HepG2 (cell line): ENCODE data around the gene DNAJA2. TPM values are rescaled to one million over a fixed set of nuclear protein-coding genes. Genes with fewer than 3 reads are reported as not detected.

Experiments
- ATAC-seq: fragments of 200-7000 bp; cut with Tn5 transposase; 3 replicates; pipeline ENCODE4 v1.9.1; 2020; ENCODE audit warnings: mild to moderate bottlenecking, moderate library complexity
- BruUV-seq: library from RNA; stranded (reverse); fragments of 400-500 nt; replicated peaks from 2 replicates; lab custom pipeline; 2021; lab: Mats Ljungman, UMichigan
- CTCF ChIA-PET: fragments of 300-600 bp; formaldehyde crosslinking; extraction: SDS; loops from one replicate; lab custom pipeline; 2021; ENCODE audit warnings: low total read pairs, inconsistent platforms, low intra/inter-chr PET ratio; lab: Yijun Ruan, JAX
- POLR2A ChIA-PET: fragments of 350-600 bp; sonication (Branson Sonifier 250); formaldehyde crosslinking; loops from one replicate; lab custom pipeline; 2020; ENCODE audit warnings: antibody characterized with exemption, inconsistent platforms; lab: Yijun Ruan, JAX
- DNase-seq: peaks from one replicate; pipeline ENCODE4 v3.0.0-alpha.2; 2015; ENCODE audit warnings: low spot score
- FAIRE-seq: peaks from 3 replicates; lab custom pipeline; 2011; peaks lifted over from hg19 to GRCh38; lab: Jason Lieb, UNC
- H2AFZ ChIP-seq: one replicate; pipeline ENCODE4 v1.6.1; 2011; ENCODE audit warnings: low read length, inconsistent platforms
- H3K27ac ChIP-seq: fragments of 300-600 bp; 3 replicates; pipeline ENCODE4 v1.8.0; 2011; ENCODE audit warnings: mixed run types, mild to moderate bottlenecking, mixed read lengths, low read length, inconsistent platforms; ENCODE audit not compliant: insufficient read depth; ENCODE audit errors: extremely low read length
- H3K27me3 ChIP-seq, 2 experiments: fragments of 200-600 bp in 1 of 2; 2 replicates in 1 of 2; 3 replicates in 1 of 2; pipeline versions ENCODE4 v1.6.0 to v1.8.0; 2011; ENCODE audit warnings: low read length in 2 of 2, mild to moderate bottlenecking in 2 of 2, moderate library complexity in 2 of 2, inconsistent platforms in 1 of 2; ENCODE audit not compliant: insufficient read depth in 2 of 2, control insufficient read depth in 1 of 2
- H3K36me3 ChIP-seq, 2 experiments: fragments of 200-600 bp in 1 of 2; replicated peaks in 1 of 2; 2 replicates in 1 of 2; 3 replicates in 1 of 2; pipeline versions ENCODE4 v1.5.1 to v1.8.0; 2011; ENCODE audit warnings: low read length in 2 of 2, inconsistent platforms in 1 of 2; ENCODE audit not compliant: insufficient read depth in 2 of 2, control insufficient read depth in 1 of 2
- H3K4me1 ChIP-seq: 2 replicates; pipeline ENCODE4 v1.5.1; 2012; ENCODE audit warnings: low read length, inconsistent platforms; ENCODE audit not compliant: insufficient read depth
- H3K4me2 ChIP-seq: 2 replicates; pipeline ENCODE4 v1.6.0; 2011; ENCODE audit warnings: low read depth, low read length, inconsistent platforms
- H3K4me3 ChIP-seq, 3 experiments: fragments of 200-600 bp in 1 of 3; sonication (generic), shearing (Covaris generic) in 1 of 3; replicated peaks in 1 of 3; 2 replicates each; pipeline ENCODE4 v1.5.1; 2011 to 2016; ENCODE audit warnings: low read length in 3 of 3, inconsistent platforms in 2 of 3, low read depth in 2 of 3, mild to moderate bottlenecking in 2 of 3, control low read depth in 1 of 3, mixed read lengths in 1 of 3; ENCODE audit not compliant: insufficient read depth in 1 of 3
- H3K79me2 ChIP-seq: one replicate; pipeline ENCODE4 v1.6.1; 2011; ENCODE audit warnings: low read length, inconsistent platforms; ENCODE audit not compliant: insufficient read depth
- H3K9ac ChIP-seq: 2 replicates; pipeline ENCODE4 v1.6.0; 2011; ENCODE audit warnings: mild to moderate bottlenecking, low read depth, low read length, inconsistent platforms; ENCODE audit not compliant: insufficient read depth
- H3K9me3 ChIP-seq: 2 replicates; pipeline ENCODE4 v1.5.1; 2012; ENCODE audit warnings: mild to moderate bottlenecking, low read length
- H4K20me1 ChIP-seq: 2 replicates; pipeline ENCODE4 v1.6.0; 2011; ENCODE audit warnings: inconsistent platforms, mild to moderate bottlenecking, low read length, moderate library complexity; ENCODE audit not compliant: insufficient read depth
- BHLHE40 ChIP-seq: IDR thresholded peaks from 2 replicates; pipeline ENCODE4 v1.6.1; 2011; ENCODE audit warnings: low read length, improper control_type of control experiment
- FOSL2 ChIP-seq: sonication (generic); formaldehyde crosslinking; IDR thresholded peaks from 2 replicates; pipeline ENCODE4 v1.4.0; 2020; ENCODE audit warnings: missing genetic modification reagents
- FOXO1 ChIP-seq: sonication (generic); formaldehyde crosslinking; IDR thresholded peaks from 2 replicates; pipeline ENCODE4 v1.4.0; 2020; ENCODE audit warnings: missing genetic modification reagents
- GATAD2A ChIP-seq: IDR thresholded peaks from 2 replicates; pipeline ENCODE4 v1.6.1; 2016
- GZF1 ChIP-seq: sonication (generic); formaldehyde crosslinking; IDR thresholded peaks from 2 replicates; pipeline ENCODE4 v1.5.1; 2020; ENCODE audit warnings: mild to moderate bottlenecking, missing genetic modification reagents
- HDAC1 ChIP-seq: sonication (generic); formaldehyde crosslinking; IDR thresholded peaks from 2 replicates; pipeline ENCODE4 v1.5.1; 2020; ENCODE audit warnings: mild to moderate bottlenecking, missing genetic modification reagents
- HIVEP1 ChIP-seq: sonication (generic); formaldehyde crosslinking; IDR thresholded peaks from 2 replicates; pipeline ENCODE4 v1.4.0; 2020; ENCODE audit warnings: mild to moderate bottlenecking, missing genetic modification reagents
- KMT2B ChIP-seq: IDR thresholded peaks from 2 replicates; pipeline ENCODE4 v1.6.1; 2016; ENCODE audit warnings: missing genetic modification reagents, missing compliant biosample characterization
- PHF20 ChIP-seq: sonication (generic); formaldehyde crosslinking; IDR thresholded peaks from 2 replicates; pipeline ENCODE4 v1.5.0; 2020; ENCODE audit warnings: mild to moderate bottlenecking, missing genetic modification reagents
- POGZ ChIP-seq: sonication (generic); formaldehyde crosslinking; IDR thresholded peaks from 2 replicates; pipeline ENCODE4 v1.4.0; 2020; ENCODE audit warnings: mild to moderate bottlenecking, missing genetic modification reagents
- PPARG ChIP-seq: conservative IDR thresholded peaks from 2 replicates; pipeline ENCODE4 v1.6.1; 2016; ENCODE audit warnings: missing biosample characterization, missing genetic modification reagents
- RAD21 ChIP-seq: fragments of 450-650 bp; formaldehyde crosslinking; IDR thresholded peaks from 2 replicates; pipeline ENCODE4 v1.5.0; 2020; ENCODE audit warnings: mild to moderate bottlenecking
- REPIN1 ChIP-seq: sonication (generic); formaldehyde crosslinking; IDR thresholded peaks from 2 replicates; pipeline ENCODE4 v1.8.0; 2022; ENCODE audit warnings: missing genetic modification reagents, low read depth, mild to moderate bottlenecking, borderline replicate concordance
- ZFP36L1 ChIP-seq: sonication (generic); formaldehyde crosslinking; IDR thresholded peaks from 2 replicates; pipeline ENCODE4 v1.8.0; 2022; ENCODE audit warnings: mild to moderate bottlenecking, missing genetic modification reagents, moderate library complexity
- ZNF121 ChIP-seq: sonication (generic); formaldehyde crosslinking; IDR thresholded peaks from 2 replicates; pipeline ENCODE4 v1.5.0; 2020; ENCODE audit warnings: mild to moderate bottlenecking, missing genetic modification reagents
- ZNF143 ChIP-seq: sonication (generic); formaldehyde crosslinking; IDR thresholded peaks from 2 replicates; pipeline ENCODE4 v1.4.0; 2020; ENCODE audit warnings: missing genetic modification reagents
- ZNF234 ChIP-seq: sonication (generic); formaldehyde crosslinking; conservative IDR thresholded peaks from 2 replicates; pipeline ENCODE4 v1.5.1; 2020; ENCODE audit warnings: mild to moderate bottlenecking, missing genetic modification reagents
- ZNF317 ChIP-seq: sonication (generic); formaldehyde crosslinking; IDR thresholded peaks from 2 replicates; pipeline ENCODE4 v1.5.0; 2020; ENCODE audit warnings: mild to moderate bottlenecking, missing genetic modification reagents
- ZSCAN9 ChIP-seq: IDR thresholded peaks from 2 replicates; pipeline ENCODE4 v1.6.1; 2016; ENCODE audit warnings: borderline replicate concordance
- WGBS: methylation state at CpG from one replicate; pipeline ENCODE4 v1.1.6; 2017; ENCODE audit warnings: low lambda C conversion rate; 5-methylcytosine and 5-hydroxymethylcytosine counted together
- in situ Hi-C: cut with HindIII; loops from 2 replicates; pipeline ENCODE4 v1.10.0; 2017; ENCODE audit warnings: low pct_unique_long_range_greater_than_20kb; ENCODE audit not compliant: extremely low pct_ligation_motif_present
- intact Hi-C: fragments of 100-400 bp; cut with micrococcal nuclease; formaldehyde crosslinking; loops from one replicate; pipeline ENCODE4 v1.10.0; 2022; ENCODE audit not compliant: unreplicated experiment
- polyA plus RNA-seq, 8 experiments: library from polyadenylated mRNA; depleted of rRNA in 3 of 8; stranded (reverse) in 7 of 8; unstranded in 1 of 8; fragments of >200 nt; fragmentation: Illumina TruSeq in 4 of 8; extraction: Trizol in 4 of 8; gene quantifications; 2 replicates each; pipeline versions ENCODE4 v1.2.1 to v1.2.3, GENCODE V29; 2011 to 2016; ENCODE audit warnings: low read depth in 4 of 8, missing spikeins in 1 of 8, mixed read lengths in 1 of 8; ENCODE audit not compliant: insufficient read depth in 1 of 8
- total RNA-seq, 5 experiments: library from RNA; depleted of rRNA; stranded (reverse); fragments of >200 nt; fragmentation: Illumina TruSeq; extraction: Trizol; gene quantifications; 2 replicates each; pipeline ENCODE4 v1.2.3, GENCODE V29; 2016; ENCODE audit warnings: low read depth in 1 of 5
- TF ChIP-seq, protein P1 (sequence below): sonication (generic); formaldehyde crosslinking; IDR thresholded peaks from 2 replicates; pipeline ENCODE4 v1.8.0; 2023; ENCODE audit warnings: mild to moderate bottlenecking, missing genetic modification reagents
- TF ChIP-seq, protein P2 (sequence below): sonication (generic); formaldehyde crosslinking; IDR thresholded peaks from 2 replicates; pipeline ENCODE4 v1.4.0; 2020; ENCODE audit warnings: missing genetic modification reagents, low read depth, mild to moderate bottlenecking, borderline replicate concordance
- TF ChIP-seq, protein P3 (sequence below): IDR thresholded peaks from 2 replicates; pipeline ENCODE4 v1.6.1; 2016; ENCODE audit warnings: missing biosample characterization, missing genetic modification reagents, low read depth
- TF ChIP-seq, protein P4 (sequence below): sonication (generic); formaldehyde crosslinking; IDR thresholded peaks from 2 replicates; pipeline ENCODE4 v1.4.0; 2020; ENCODE audit warnings: mild to moderate bottlenecking, missing genetic modification reagents

The DNAJA2 gene
- total and polyA plus RNA-seq, 2 of the 13 experiments (the other 11 are each of a cell fraction or from before 2014, with no cell fraction given), result 25.4 to 176 TPM

DNA sequence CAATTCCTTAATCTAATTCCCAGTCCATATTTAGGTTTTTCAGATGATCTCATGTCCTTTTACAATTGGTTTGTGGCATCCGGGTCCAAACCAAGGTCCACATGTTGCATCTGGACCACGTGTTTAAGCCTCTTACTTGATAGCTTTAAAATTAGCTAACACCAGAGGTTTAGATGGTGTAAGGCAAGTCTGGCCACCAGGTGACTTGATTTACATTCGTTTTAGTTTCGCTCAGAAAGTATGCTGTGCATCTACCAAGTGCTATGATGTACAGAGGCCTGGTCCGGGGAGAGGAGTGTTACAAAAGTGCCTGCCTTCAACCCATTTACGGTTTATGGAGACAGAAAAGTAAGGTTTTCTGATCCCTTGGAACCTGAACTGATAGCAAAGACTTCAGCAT, 878 bp upstream of the DNAJA2 start (continued):
- TF ChIP-seq, protein P1, sequence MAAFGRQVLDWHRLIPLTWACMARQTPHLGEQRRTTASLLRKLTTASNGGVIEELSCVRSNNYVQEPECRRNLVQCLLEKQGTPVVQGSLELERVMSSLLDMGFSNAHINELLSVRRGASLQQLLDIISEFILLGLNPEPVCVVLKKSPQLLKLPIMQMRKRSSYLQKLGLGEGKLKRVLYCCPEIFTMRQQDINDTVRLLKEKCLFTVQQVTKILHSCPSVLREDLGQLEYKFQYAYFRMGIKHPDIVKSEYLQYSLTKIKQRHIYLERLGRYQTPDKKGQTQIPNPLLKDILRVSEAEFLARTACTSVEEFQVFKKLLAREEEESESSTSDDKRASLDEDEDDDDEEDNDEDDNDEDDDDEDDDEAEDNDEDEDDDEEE, result 0 out of 2 replicates have a peak, but pooled peaks have one; percentile 4

DNA sequence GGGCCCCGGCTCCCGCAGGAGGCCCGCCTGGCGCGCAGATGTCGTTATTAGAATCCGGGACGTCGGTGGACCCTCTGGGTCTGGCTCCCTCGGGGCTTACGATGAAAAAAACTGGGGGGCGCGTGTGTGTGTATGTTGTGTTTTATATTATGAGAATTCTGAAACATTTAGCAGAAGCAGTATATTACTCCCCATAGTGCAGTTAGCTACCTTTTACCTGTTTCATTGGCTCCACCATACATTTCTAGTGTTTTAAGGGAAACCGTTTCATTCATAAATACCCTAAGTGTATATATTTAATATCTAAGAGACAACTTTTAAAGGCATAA, 486 bp upstream of the DNAJA2 start:
- Histone ChIP-seq H2AFZ (no peak overlapping the region), H3K9ac (peak overlapping the region; percentile 93), H3K4me1 (peaks cover 61% of the 10 kb centered on the region), H3K27me3 (no peaks in the 10 kb centered on the region; a peak in 1 of 5 replicates), H3K79me2 (peaks cover 43% of the 10 kb centered on the region), H3K9me3 (no peaks in the 10 kb centered on the region), H3K4me2 (peak overlapping the region; percentile 94), H4K20me1 (peaks cover 31% of the 10 kb centered on the region), H3K4me3 (peak overlapping the region; percentile 74 to 98 (median 96)), H3K27ac (peak overlapping the region; percentile 88), H3K36me3 (peaks cover 2 to 10% of the 10 kb centered on the region in 2 experiments; a peak in 3 of 5 replicates)
- TSS peak; percentile 98 for BruUV-seq
- ChIA-PET POLR2A (interaction anchor here (1.0 to 5.3 kb wide), 11 partner anchors 10 to 1191 kb away, joined by 3 to 49 read pairs (median 5); no protein-coding TSS in a partner anchor), CTCF (interaction anchor here (1.0 kb wide), 1 partner anchor 26 kb away, joined by 3 read pairs; no protein-coding TSS in a partner anchor)
- ATAC-seq (peak; percentile 1; the same call in 1 of the 3 replicates), FAIRE-seq (no peak), DNase-seq (no peak)
- intact Hi-C loops (loop anchor here (2.0 to 5.0 kb wide), 2 partner anchors 25 to 142 kb away; partner anchors contain the start of gene C16orf87), in situ Hi-C loops (no loop called here)
- WGBS, result 2% methylated on average over 14 of the region's 14 CpGs
- TF ChIP-seq REPIN1 (CRISPR knock-in tag), result no peak
- TF ChIP-seq ZSCAN9 (CRISPR knock-in tag), result no peak
- TF ChIP-seq FOXO1 (CRISPR knock-in tag), result no peak
- TF ChIP-seq FOSL2 (CRISPR knock-in tag), result no peak
- TF ChIP-seq ZNF121 (CRISPR knock-in tag), result no peak
- TF ChIP-seq PHF20 (CRISPR knock-in tag), result no peak
- 0 out of 2 replicates have a peak, but pooled peaks have one; percentile 20 for TF ChIP-seq RAD21
- no peak for TF ChIP-seq POGZ (CRISPR knock-in tag)
- no peak for TF ChIP-seq ZNF234 (CRISPR knock-in tag)
- no peak for TF ChIP-seq ZNF317 (CRISPR knock-in tag)
- TF ChIP-seq PPARG (CRISPR knock-in tag), result no peak
- TF ChIP-seq GZF1 (CRISPR knock-in tag), result no peak
- TF ChIP-seq, protein P2, sequence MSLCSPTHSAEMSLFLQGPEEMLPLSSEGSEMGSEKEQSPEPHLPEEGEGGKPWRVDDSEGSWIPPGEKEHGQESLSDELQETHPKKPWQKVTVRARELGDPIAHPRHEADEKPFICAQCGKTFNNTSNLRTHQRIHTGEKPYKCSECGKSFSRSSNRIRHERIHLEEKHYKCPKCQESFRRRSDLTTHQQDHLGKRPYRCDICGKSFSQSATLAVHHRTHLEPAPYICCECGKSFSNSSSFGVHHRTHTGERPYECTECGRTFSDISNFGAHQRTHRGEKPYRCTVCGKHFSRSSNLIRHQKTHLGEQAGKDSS (CRISPR knock-in tag), result no peak
- peak; percentile 5 for TF ChIP-seq GATAD2A (CRISPR knock-in tag)
- TF ChIP-seq BHLHE40, result no peak
- no peak for TF ChIP-seq HIVEP1 (CRISPR knock-in tag)
- no peak for TF ChIP-seq ZNF143 (CRISPR knock-in tag)
- no peak for TF ChIP-seq HDAC1 (CRISPR knock-in tag)
- TF ChIP-seq, protein P3, sequence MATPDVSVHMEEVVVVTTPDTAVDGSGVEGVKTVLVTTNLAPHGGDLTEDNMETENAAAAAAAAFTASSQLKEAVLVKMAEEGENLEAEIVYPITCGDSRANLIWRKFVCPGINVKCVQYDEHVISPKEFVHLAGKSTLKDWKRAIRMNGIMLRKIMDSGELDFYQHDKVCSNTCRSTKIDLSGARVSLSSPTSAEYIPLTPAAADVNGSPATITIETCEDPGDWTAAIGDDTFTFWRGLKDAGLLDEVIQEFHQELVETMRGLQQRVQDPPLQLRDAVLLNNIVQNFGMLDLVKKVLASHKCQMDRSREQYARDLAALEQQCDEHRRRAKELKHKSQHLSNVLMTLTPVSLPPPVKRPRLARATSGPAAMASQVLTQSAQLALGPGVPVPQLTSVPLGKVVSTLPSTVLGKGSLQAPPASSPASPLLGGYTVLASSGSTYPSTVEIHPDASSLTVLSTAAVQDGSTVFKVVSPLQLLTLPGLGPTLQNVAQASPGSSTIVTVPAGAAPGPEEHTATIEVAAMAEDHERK (CRISPR knock-in tag), result no peak
- no peak for TF ChIP-seq KMT2B (CRISPR knock-in tag)
- no peak for TF ChIP-seq ZFP36L1 (CRISPR knock-in tag)
- TF ChIP-seq, protein P4, sequence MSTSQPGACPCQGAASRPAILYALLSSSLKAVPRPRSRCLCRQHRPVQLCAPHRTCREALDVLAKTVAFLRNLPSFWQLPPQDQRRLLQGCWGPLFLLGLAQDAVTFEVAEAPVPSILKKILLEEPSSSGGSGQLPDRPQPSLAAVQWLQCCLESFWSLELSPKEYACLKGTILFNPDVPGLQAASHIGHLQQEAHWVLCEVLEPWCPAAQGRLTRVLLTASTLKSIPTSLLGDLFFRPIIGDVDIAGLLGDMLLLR (CRISPR knock-in tag), result no peak
